Erythroblast (primary cell): ENCODE results near the gene SLC24A3.

Experiments used
- GATA1 ChIP-seq: IDR thresholded peaks from 2 replicates; pipeline ENCODE4 v1.6.1; 2011; ENCODE audit warnings: low read depth, mild to moderate bottlenecking, control low read depth, low read length, moderate library complexity
- POLR2A ChIP-seq: IDR thresholded peaks from 2 replicates; pipeline ENCODE4 v1.6.1; 2011; ENCODE audit warnings: mild to moderate bottlenecking, low read length

GRCh38 chr20:19463597-19463996 lies 251.2 kb downstream of the SLC24A3 start:
- no peak for TF ChIP-seq POLR2A
- TF ChIP-seq GATA1, result no peak
